ENCODE data around the gene ALOX5. TPM values are rescaled to one million over a fixed set of nuclear protein-coding genes. Genes with fewer than 3 reads are reported as not detected.
A peak's percentile ranks its signal among the peaks of the same experiment; 100 is the strongest.

ALOX5 gene
- total and polyA plus RNA-seq, 4 donors = 21.5 to 270 (median 144) TPM

DNA sequence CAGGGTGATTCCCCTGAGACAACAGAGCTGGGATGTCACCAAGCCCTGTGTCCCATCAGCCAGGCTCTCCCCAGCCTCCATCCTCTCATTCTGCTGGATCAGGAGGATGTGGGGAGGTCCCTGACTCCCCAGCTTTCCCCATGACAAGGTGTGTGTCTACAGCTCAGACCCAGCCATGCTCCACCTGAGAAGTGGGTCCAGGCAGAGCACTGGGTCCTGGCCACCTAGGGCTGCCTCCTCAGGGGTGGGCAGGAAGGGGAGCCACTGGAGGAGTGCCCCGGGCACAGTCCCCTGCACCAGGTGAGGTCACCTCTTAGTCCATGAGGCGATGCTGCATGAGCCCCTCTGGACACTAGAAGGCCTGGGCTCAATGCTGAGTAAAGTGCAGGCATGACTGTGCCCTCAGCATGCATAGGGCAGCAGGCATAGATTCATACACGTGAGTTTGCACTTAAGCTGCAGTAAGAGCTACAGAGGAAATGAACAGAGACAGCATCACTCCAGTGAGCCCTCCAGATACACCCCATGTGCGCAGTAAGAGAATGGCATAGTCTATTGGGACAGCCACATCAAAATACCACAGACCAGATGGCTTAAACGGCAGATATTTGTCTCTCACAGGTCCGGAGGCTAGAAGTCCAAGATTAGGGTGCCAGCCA, 48.3 kb downstream of the ALOX5 start:
- ATAC-seq (ENCODE audit: insufficient read depth, low FRiP score) (no peak), DNase-seq (no peak)
- no peak overlapping the region for H3K9ac ChIP-seq (ENCODE audit: insufficient read depth in 1 of 2, low read length in 2 of 2)
- H3K27me3 ChIP-seq (ENCODE audit: control insufficient read depth in 3 of 3, insufficient read depth in 3 of 3, low read length in 2 of 3) = peaks cover 0 to 2% (median 0%) of the 10 kb centered on the region in 3 donors
- peak overlapping the region in 1 of 2 donors; percentile 4 for H3K27ac ChIP-seq (ENCODE audit: low read depth in 1 of 2, low read length in 1 of 2)
- H3K4me1 ChIP-seq (ENCODE audit: control insufficient read depth in 5 of 5, insufficient read depth in 5 of 5, low read length in 5 of 5) = peaks cover 0 to 27% (median 4%) of the 10 kb centered on the region in 5 donors
- H3K4me3 ChIP-seq = no peak overlapping the region
- no peaks in the 10 kb centered on the region for H3K9me3 ChIP-seq (ENCODE audit: control insufficient read depth in 4 of 4, insufficient read depth in 3 of 4, low read length in 3 of 4)
- WGBS, 2 donors = 63 to 75% methylated on average over 6 of the region's 6 CpGs
- H3K36me3 ChIP-seq (ENCODE audit: control insufficient read depth in 4 of 4, insufficient read depth in 4 of 4, low read length in 4 of 4) = no peaks in the 10 kb centered on the region
- TF ChIP-seq, protein P1, sequence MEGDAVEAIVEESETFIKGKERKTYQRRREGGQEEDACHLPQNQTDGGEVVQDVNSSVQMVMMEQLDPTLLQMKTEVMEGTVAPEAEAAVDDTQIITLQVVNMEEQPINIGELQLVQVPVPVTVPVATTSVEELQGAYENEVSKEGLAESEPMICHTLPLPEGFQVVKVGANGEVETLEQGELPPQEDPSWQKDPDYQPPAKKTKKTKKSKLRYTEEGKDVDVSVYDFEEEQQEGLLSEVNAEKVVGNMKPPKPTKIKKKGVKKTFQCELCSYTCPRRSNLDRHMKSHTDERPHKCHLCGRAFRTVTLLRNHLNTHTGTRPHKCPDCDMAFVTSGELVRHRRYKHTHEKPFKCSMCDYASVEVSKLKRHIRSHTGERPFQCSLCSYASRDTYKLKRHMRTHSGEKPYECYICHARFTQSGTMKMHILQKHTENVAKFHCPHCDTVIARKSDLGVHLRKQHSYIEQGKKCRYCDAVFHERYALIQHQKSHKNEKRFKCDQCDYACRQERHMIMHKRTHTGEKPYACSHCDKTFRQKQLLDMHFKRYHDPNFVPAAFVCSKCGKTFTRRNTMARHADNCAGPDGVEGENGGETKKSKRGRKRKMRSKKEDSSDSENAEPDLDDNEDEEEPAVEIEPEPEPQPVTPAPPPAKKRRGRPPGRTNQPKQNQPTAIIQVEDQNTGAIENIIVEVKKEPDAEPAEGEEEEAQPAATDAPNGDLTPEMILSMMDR (IDR thresholded peaks at IDR 0.05; ENCODE audit: control extremely low read depth, extremely low read depth) = no peak

DNA sequence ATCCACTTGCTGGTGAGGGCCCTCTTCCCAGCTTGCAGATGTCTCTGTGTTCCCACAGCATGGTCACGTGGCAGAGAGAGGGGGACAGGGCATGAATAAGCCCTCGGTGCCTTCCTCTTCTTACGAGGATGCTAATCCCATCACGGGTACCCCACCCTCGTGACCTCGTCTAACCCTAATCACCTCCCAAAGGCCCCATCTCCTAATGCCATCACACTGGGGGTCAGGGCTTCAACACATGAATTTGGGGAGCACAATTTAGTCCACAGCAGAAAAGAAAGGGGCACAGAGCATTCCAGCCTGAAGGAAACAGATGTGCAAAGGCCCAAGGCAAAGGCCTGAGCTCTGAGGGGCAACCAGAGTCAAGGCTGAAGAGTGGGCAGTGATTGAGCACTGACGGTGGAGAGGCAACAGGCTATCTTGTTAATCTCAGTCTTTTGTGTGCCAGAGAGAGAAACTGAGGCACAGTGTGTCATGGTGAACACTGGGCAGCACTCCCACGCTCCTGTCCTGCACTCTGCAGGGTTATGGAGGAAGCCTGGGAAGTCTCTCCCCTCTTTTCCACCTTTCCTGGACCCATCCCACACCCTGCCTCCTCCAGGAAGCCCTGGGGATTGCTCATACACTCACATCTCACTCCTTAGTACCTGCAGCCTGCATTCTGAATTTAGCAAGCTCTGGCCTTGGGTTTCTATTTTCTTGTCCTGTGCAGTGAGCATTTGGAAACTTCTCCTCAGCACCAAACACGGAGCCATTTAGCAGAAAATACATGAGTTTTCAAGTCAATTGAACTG, 49.0 kb downstream of the ALOX5 start:
- Histone ChIP-seq H3K36me3 (ENCODE audit: control insufficient read depth in 4 of 4, insufficient read depth in 4 of 4, low read length in 4 of 4) (no peaks in the 10 kb centered on the region), H3K9me3 (ENCODE audit: control insufficient read depth in 4 of 4, insufficient read depth in 3 of 4, low read length in 3 of 4) (no peaks in the 10 kb centered on the region), H3K9ac (ENCODE audit: insufficient read depth in 1 of 2, low read length in 2 of 2) (no peak overlapping the region), H3K4me3 (no peak overlapping the region), H3K27ac (ENCODE audit: low read depth in 1 of 2, low read length in 1 of 2) (no peak overlapping the region), H3K27me3 (ENCODE audit: control insufficient read depth in 3 of 3, insufficient read depth in 3 of 3, low read length in 2 of 3) (peaks cover 0 to 2% (median 0%) of the 10 kb centered on the region in 3 donors), H3K4me1 (ENCODE audit: control insufficient read depth in 5 of 5, insufficient read depth in 5 of 5, low read length in 5 of 5) (peaks cover 0 to 29% (median 9%) of the 10 kb centered on the region in 5 donors)
- ATAC-seq (ENCODE audit: insufficient read depth, low FRiP score) = no peak
- TF ChIP-seq, protein P1 (IDR thresholded peaks at IDR 0.05; ENCODE audit: control extremely low read depth, extremely low read depth) = no peak
- WGBS, 2 donors = 72 to 85% methylated on average over 9 of the region's 9 CpGs
- no peak for DNase-seq

DNA sequence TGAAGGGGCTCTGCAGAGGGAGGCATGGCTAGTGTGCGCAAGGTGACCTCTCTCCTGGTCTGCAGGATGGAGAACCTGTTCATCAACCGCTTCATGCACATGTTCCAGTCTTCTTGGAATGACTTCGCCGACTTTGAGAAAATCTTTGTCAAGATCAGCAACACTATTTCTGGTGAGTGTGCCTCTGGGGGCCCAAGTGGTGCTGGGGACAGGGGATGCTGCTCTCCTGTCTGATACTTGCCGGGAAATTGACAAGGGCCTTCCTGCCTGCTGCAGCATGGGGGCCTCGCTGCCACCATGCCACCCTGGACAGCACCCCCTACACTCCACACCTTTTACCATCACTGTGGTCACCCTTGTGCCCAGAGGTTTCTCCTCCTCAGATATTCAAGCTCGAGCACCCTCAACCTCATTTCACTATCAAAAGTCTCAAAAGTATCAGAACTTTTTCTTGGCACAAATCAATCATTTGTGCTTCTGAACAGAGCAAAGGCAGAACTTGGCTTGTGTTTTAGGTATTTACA, 50.0 kb downstream of the ALOX5 start:
- WGBS, 2 donors = 90 to 99% methylated on average over 7 of the region's 7 CpGs
- TF ChIP-seq, protein P1 (IDR thresholded peaks at IDR 0.05; ENCODE audit: control extremely low read depth, extremely low read depth) = no peak
- ATAC-seq (ENCODE audit: insufficient read depth, low FRiP score) (no peak), DNase-seq (no peak)
- Histone ChIP-seq H3K27me3 (ENCODE audit: control insufficient read depth in 3 of 3, insufficient read depth in 3 of 3, low read length in 2 of 3) (peaks cover 0 to 6% (median 4%) of the 10 kb centered on the region in 3 donors), H3K36me3 (ENCODE audit: control insufficient read depth in 4 of 4, insufficient read depth in 4 of 4, low read length in 4 of 4) (no peaks in the 10 kb centered on the region), H3K9ac (ENCODE audit: insufficient read depth in 1 of 2, low read length in 2 of 2) (no peak overlapping the region), H3K4me3 (no peak overlapping the region), H3K4me1 (ENCODE audit: control insufficient read depth in 5 of 5, insufficient read depth in 5 of 5, low read length in 5 of 5) (peaks cover 0 to 21% (median 9%) of the 10 kb centered on the region in 5 donors), H3K27ac (ENCODE audit: low read depth in 1 of 2, low read length in 1 of 2) (no peak overlapping the region), H3K9me3 (ENCODE audit: control insufficient read depth in 4 of 4, insufficient read depth in 3 of 4, low read length in 3 of 4) (peaks cover 0 to 4% (median 0%) of the 10 kb centered on the region in 4 donors)

Data from lung (tissue), 12 donors.